Posterior vena cava (tissue), 2 donors: Measurements from ENCODE around the gene GLDN. TPM values are rescaled to one million over a fixed set of nuclear protein-coding genes. Genes with fewer than 3 reads are reported as not detected.
"Not testable (repeated sequence)": the region's sequence is repeated elsewhere in the genome, so short reads cannot be mapped to it uniquely, and the experiment has no call there.

ENCODE experiments used
- DNase-seq: peaks from one replicate; pipeline ENCODE4 v3.0.0-alpha.2; 2020; ENCODE audit warnings: low spot score
- intact Hi-C, 2 donors: fragments of 100-400 bp; cut with DNase I; formaldehyde crosslinking; loops; one replicate each; pipeline versions ENCODE4 v1.14.1 to v1.14.2; 2022 to 2023
- total RNA-seq, 2 donors: library from RNA; stranded (reverse); fragmentation: NEBNext Ultra II Directional; extraction: Animal tissue kit (Norgen Biotek cat#: 25700); gene quantifications; one replicate each; pipeline ENCODE4 v1.2.1, GENCODE V29; 2021
- donor health status: DM: yes; HTN: yes; CAD: no.
- donor health status: DM: yes; HTN: yes; CAD: no.

GLDN gene
- total RNA-seq, 2 donors from 2014 or later = 8.1 to 10.1 TPM

- intact Hi-C loops = no loop called here
- no peak for DNase-seq
Measured at GRCh38 chr15:51405693-51406523, 64.5 kb downstream of the GLDN start.

GRCh38 chr15:51414256-51414860 is 72.9 kb downstream of the GLDN start:
- intact Hi-C loops = no loop called here
- no peak for DNase-seq

GRCh38 chr15:51416129-51416528 is 74.7 kb downstream of the GLDN start:
- no peak for DNase-seq
- intact Hi-C loops = no loop called here

GRCh38 chr15:51423040-51423439 is 81.6 kb downstream of the GLDN start:
- intact Hi-C loops = not testable (repeated sequence)

GRCh38 chr15:51424780-51425179 is 83.3 kb downstream of the GLDN start:
- intact Hi-C loops = no loop called here
- no peak for DNase-seq

More at GRCh38 chr15:51423040-51423439, 81.6 kb downstream of the GLDN start:
- DNase-seq = not testable (repeated sequence)

GRCh38 chr15:51425517-51426040 is 84.1 kb downstream of the GLDN start:
- intact Hi-C loops = no loop called here
- DNase-seq = no peak

GRCh38 chr15:51438526-51438925 is 97.1 kb downstream of the GLDN start:
- intact Hi-C loops = no loop called here
- no peak for DNase-seq

GRCh38 chr15:51443282-51443914 is 101.9 kb downstream of the GLDN start:
- intact Hi-C loops = no loop called here
- no peak for DNase-seq

GRCh38 chr15:51444112-51444511 is 102.7 kb downstream of the GLDN start:
- intact Hi-C loops = no loop called here
- DNase-seq = no peak

GRCh38 chr15:51444807-51445206 is 103.4 kb downstream of the GLDN start:
- no peak for DNase-seq
- intact Hi-C loops = no loop called here

GRCh38 chr15:51446029-51446744 is 104.7 kb downstream of the GLDN start:
- DNase-seq, intact Hi-C loops: not testable (repeated sequence)

- intact Hi-C loops = no loop called here
- DNase-seq = no peak
Measured at GRCh38 chr15:51447855-51448621, 106.6 kb downstream of the GLDN start.

- intact Hi-C loops = no loop called here
- no peak for DNase-seq
Measured at GRCh38 chr15:51448622-51449399, 107.4 kb downstream of the GLDN start.

GRCh38 chr15:51450001-51450400 is 108.5 kb downstream of the GLDN start:
- DNase-seq = no peak
- intact Hi-C loops = no loop called here
